HepG2 (cell line): ENCODE measurements around the gene ALG3. TPM values are rescaled to one million over a fixed set of nuclear protein-coding genes. Genes with fewer than 3 reads are reported as not detected.
A peak's percentile ranks its signal among the peaks of the same experiment; 100 is the strongest.

Experiments used
- CREBL2 ChIP-seq: sonication (generic); formaldehyde crosslinking; IDR thresholded peaks from 2 replicates; pipeline ENCODE4 v1.8.1; 2023; ENCODE audit warnings: missing genetic modification reagents, mild to moderate bottlenecking, borderline replicate concordance
- GFI1 ChIP-seq: sonication (generic); formaldehyde crosslinking; IDR thresholded peaks from 2 replicates; pipeline ENCODE4 v1.5.0; 2020; ENCODE audit warnings: missing genetic modification reagents, mild to moderate bottlenecking, borderline replicate concordance
- KDM4B ChIP-seq: sonication (generic); formaldehyde crosslinking; IDR thresholded peaks from 2 replicates; pipeline ENCODE4 v1.4.0; 2020; ENCODE audit warnings: missing genetic modification reagents
- NBN ChIP-seq: fragments of 450-650 bp; conservative IDR thresholded peaks from 2 replicates; pipeline ENCODE4 v1.6.1; 2017
- NCOA1 ChIP-seq: sonication (generic); formaldehyde crosslinking; IDR thresholded peaks from 2 replicates; pipeline ENCODE4 v1.9.0; 2021; ENCODE audit warnings: missing genetic modification reagents
- RCOR2 ChIP-seq: IDR thresholded peaks from 2 replicates; pipeline ENCODE4 v1.6.1; 2016; ENCODE audit warnings: missing biosample characterization, missing genetic modification reagents
- SAP130 ChIP-seq: IDR thresholded peaks from 2 replicates; pipeline ENCODE4 v1.6.1; 2016; ENCODE audit warnings: low read depth
- SMAD1 ChIP-seq: sonication (generic); formaldehyde crosslinking; IDR thresholded peaks from 2 replicates; pipeline ENCODE4 v1.4.0; 2020; ENCODE audit warnings: missing genetic modification reagents, low read depth, mild to moderate bottlenecking, borderline replicate concordance
- TFE3 ChIP-seq: IDR thresholded peaks from 2 replicates; pipeline ENCODE4 v1.6.1; 2016
- YY1 ChIP-seq: IDR thresholded peaks from 2 replicates; pipeline ENCODE4 v1.6.1; 2011; ENCODE audit warnings: low read length, low read depth, moderate library complexity, mild to moderate bottlenecking; ENCODE audit not compliant: insufficient read depth, insufficient replicate concordance
- ZBTB43 ChIP-seq: sonication (generic); formaldehyde crosslinking; conservative IDR thresholded peaks from 2 replicates; pipeline ENCODE4 v1.4.0; 2020; ENCODE audit warnings: missing genetic modification reagents
- ZNF232 ChIP-seq: sonication (generic); formaldehyde crosslinking; IDR thresholded peaks from 2 replicates; pipeline ENCODE4 v1.4.0; 2020; ENCODE audit warnings: missing genetic modification reagents, borderline replicate concordance
- ZNF331 ChIP-seq: sonication (generic); formaldehyde crosslinking; IDR thresholded peaks from 2 replicates; pipeline ENCODE4 v1.4.0; 2020; ENCODE audit warnings: missing genetic modification reagents
- ZNF33A ChIP-seq: sonication (generic); formaldehyde crosslinking; IDR thresholded peaks from 2 replicates; pipeline ENCODE4 v1.5.1; 2020; ENCODE audit warnings: missing genetic modification reagents, mild to moderate bottlenecking, moderate library complexity, borderline replicate concordance
- ZNF407 ChIP-seq: sonication (generic); formaldehyde crosslinking; IDR thresholded peaks from one replicate; pipeline ENCODE4 v1.5.1; 2020; ENCODE audit warnings: mild to moderate bottlenecking, missing genetic modification reagents; ENCODE audit errors: not compliant biosample characterization
- ZZZ3 ChIP-seq: sonication (generic); formaldehyde crosslinking; IDR thresholded peaks from 2 replicates; pipeline ENCODE4 v1.4.0; 2020; ENCODE audit warnings: missing genetic modification reagents, mild to moderate bottlenecking, borderline replicate concordance
- polyA plus RNA-seq, 8 experiments: library from polyadenylated mRNA; depleted of rRNA in 3 of 8; stranded (reverse) in 7 of 8; unstranded in 1 of 8; fragments of >200 nt; fragmentation: Illumina TruSeq in 4 of 8; extraction: Trizol in 4 of 8; gene quantifications; 2 replicates each; pipeline versions ENCODE4 v1.2.1 to v1.2.3, GENCODE V29; 2011 to 2016; ENCODE audit warnings: low read depth in 4 of 8, missing spikeins in 1 of 8, mixed read lengths in 1 of 8; ENCODE audit not compliant: insufficient read depth in 1 of 8
- total RNA-seq, 5 experiments: library from RNA; depleted of rRNA; stranded (reverse); fragments of >200 nt; fragmentation: Illumina TruSeq; extraction: Trizol; gene quantifications; 2 replicates each; pipeline ENCODE4 v1.2.3, GENCODE V29; 2016; ENCODE audit warnings: low read depth in 1 of 5

Gene ALG3
- total and polyA plus RNA-seq, 2 of the 13 experiments (the other 11 are each of a cell fraction or from before 2014, with no cell fraction given), result 46.6 to 57.1 TPM

- no peak for TF ChIP-seq SMAD1
- no peak for TF ChIP-seq GFI1
- no peak for TF ChIP-seq NBN
- TF ChIP-seq NCOA1, result no peak
- no peak for TF ChIP-seq KDM4B (CRISPR knock-in tag)
- TF ChIP-seq ZBTB43 (CRISPR knock-in tag), result peak; percentile 53; the same call in 1 of the 2 replicates
- TF ChIP-seq ZNF331 (CRISPR knock-in tag), result no peak
- TF ChIP-seq TFE3 (CRISPR knock-in tag), result 0 out of 2 replicates have a peak, but pooled peaks have one; percentile 22
- TF ChIP-seq SAP130, result peak; percentile 56; the same call in 1 of the 2 replicates
- TF ChIP-seq ZNF232 (CRISPR knock-in tag), result peak; percentile 38; the same call in 1 of the 2 replicates
- no peak for TF ChIP-seq ZNF407 (CRISPR knock-in tag)
- TF ChIP-seq YY1, result no peak
- no peak for TF ChIP-seq ZZZ3
- TF ChIP-seq RCOR2 (CRISPR knock-in tag), result no peak
- no peak for TF ChIP-seq CREBL2 (CRISPR knock-in tag)
- no peak for TF ChIP-seq ZNF33A
These were observed 8.2 kb downstream of the ALG3 start (continued) for GRCh38 chr3:184240384-184241140.
